Measurements from ENCODE around the gene FOXA1.

GRCh38 chr14:37602605-37603453, 7.8 kb upstream of the FOXA1 start:
- TF ChIP-seq MAX (IDR thresholded peaks at IDR 0.05) (no peak), CTCF (IDR thresholded peaks at IDR 0.05; ENCODE audit: low read depth, low read length, missing input control) (no peak), JUND (IDR thresholded peaks at IDR 0.05) (peak; percentile 57 to 67), REST (IDR thresholded peaks at IDR 0.05) (peak; percentile 55), ATF3 (IDR thresholded peaks at IDR 0.05) (no peak)

All from liver (tissue), 3 donors.